Measurements from ENCODE around the gene DHRS1.

The DHRS1 gene

DNA sequence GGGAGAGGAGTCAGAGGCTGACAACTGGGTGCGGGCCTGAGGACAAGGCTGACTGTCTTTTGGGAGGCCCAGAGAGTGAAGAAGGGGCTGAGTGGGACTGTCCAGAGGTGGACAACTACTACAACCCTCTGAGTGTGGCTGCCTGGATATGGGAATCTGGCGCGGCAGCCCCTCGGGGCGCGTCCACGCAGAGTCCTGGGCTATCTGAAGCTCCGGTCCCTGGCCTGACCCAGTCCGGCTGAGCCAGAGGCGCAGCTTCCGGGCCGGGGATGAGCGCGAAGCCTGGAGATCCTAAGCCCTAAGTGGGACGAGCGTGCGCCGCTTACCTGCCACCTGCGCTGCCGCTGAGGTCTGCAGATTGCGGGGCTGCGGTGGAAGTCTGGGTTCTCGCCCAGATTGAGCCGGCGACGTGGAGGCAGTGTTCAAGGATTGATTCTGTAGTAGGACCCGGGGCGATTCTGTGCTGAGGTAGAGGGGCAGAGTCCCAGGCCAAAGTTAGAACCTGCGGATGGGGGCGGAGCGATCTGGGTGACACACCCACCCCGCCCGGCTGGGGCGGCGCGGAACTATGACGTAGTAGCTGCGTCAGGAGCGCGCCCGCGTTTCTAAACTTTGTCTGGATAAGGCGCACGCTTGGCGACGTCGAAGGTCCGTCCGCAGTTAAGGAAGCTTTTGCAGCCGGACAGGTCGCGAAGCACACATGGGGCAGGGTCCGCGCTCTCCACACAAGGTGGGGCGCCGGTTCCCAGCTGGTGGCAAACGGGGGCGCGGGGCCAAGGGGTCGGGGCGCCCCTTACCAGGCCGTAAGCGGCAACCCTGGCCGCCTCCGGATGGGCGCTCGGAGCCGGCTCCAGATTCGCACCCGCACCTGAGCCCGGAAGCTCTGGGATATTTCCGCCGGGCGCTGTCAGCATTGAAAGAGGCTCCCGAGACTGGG is at the start of gene DHRS1, which contains the start of gene NOP9:
TSS of gene DHRS1 (minus strand) at position 526 of the 937 bp plus-strand sequence. CDS start 674 bp downstream, outside the sequence.
TSS of gene NOP9 (plus strand) at position 596 of the 937 bp plus-strand sequence. CDS start at position 701, 105 bp downstream.
- DNase-seq (ENCODE audit: low read depth) = peak; percentile 92

DNA sequence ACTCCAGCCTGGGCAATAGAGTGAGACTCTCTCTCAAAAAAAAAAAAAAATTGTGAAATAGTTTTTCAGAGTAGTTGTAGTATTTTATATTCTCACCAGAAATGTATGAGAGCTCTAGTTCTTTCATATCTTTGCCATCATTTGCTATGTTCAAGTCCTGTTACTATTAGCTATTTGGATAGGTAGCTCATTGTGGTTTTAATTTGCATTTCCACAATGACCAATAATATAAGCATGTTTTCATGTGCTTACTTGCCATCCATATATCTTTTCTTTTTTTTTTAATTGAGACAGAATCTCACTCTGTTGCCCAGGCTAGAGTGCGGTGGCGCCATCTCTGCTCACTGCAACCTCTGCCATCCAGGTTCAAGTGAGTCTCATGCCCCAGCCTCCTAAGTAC is 48.6 kb upstream of the DHRS1 start:
- no peak for DNase-seq (ENCODE audit: low read depth)

DNA sequence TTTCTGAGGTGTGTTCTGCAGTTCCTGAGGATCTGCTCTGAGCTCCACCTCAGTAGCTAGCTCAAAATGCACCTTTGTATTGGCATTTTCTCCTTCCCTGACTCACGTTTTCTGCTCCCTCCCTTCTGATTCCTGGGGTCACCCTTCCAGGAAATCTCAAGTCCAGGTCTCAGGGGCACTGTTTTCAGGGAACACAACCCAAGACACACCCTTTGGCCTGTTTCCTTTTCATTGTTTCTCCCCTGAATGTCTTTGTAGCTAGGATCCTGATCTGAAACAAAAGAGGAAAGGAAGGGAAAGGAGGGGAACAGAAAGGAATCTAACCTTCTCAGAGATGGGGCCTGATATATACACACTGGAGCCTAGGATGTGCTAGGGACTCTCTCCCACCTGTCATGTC is 47.6 kb upstream of the DHRS1 start:
- DNase-seq (ENCODE audit: low read depth) = no peak

DNA sequence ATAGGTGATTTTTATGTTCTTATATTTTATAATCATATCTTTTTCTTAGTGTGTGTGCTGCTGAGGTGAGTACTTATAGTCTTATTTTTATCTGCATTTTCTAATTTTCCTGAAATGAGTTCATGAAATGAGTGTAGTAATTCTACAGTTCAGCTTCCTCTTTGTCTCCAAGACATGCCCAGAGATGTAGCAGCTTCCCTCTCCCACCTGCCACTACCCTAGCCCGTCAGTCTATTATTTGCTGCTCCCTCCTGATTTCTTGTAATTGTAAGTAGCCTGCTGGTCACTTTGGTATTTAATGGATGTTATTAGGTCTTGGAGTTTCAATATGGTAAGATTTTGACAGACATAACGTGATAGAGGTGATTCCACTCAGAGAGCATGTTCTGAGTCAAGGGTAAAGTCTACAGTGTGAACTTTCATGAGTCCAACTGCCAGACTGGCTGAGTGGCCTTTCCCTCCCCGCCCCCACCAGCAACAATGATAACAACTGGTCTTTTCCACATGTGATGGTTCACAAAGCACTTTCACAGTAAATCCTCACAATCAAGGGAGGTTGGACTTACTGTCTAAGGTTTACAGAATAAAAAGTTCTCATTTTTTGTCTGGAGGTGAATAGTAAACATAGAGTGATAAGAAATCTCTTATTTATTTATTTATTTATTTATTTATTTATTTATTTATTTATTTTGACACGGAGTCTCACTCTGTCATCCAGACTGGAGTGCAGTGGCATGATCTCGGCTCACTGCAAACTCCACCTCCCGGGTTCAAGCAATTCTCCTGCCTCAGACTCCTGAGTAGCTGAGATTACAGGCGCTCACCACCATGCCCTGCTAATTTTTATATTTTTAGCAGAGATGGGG is 44.4 kb upstream of the DHRS1 start:
- no peak for DNase-seq (ENCODE audit: low read depth)

DNA sequence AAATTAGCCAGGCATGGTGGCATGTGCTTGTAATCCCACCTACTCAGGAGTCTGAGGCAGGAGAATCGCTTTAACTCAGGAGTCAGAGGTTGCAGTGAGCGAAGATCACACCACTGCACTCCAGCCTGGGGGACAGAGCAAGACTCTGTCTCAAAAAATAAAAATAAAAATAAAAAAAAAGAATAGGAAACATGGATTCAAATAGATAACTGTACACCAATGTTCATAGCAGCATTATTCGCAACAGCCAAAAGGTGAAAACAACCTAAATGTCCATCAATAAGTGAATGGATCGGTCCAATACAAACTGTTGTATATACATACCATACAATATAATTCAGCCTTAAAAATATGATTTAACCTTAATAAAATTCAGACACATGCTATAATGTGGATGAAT is 43.3 kb upstream of the DHRS1 start:
- DNase-seq (ENCODE audit: low read depth) = no peak

DNA sequence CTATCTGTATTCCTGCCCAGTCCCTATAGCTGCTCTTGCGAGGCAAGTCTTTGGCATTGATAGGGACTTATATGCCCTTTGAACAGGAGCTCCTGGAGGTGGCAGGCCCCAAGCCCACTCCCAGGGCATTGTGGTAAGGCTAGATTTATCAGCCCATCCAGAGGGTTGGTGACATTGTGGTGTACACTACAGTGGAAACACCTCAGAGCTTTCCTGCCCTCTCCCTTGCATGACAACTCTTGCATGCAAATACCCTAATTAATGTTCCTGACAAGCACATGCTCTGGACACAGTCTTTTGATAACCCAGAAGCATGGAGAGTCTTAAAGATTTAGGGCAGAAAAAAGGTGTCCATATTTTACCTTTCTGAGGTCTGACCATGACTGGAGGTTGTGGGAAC is 41.0 kb upstream of the DHRS1 start:
- no peak for DNase-seq (ENCODE audit: low read depth)

DNA sequence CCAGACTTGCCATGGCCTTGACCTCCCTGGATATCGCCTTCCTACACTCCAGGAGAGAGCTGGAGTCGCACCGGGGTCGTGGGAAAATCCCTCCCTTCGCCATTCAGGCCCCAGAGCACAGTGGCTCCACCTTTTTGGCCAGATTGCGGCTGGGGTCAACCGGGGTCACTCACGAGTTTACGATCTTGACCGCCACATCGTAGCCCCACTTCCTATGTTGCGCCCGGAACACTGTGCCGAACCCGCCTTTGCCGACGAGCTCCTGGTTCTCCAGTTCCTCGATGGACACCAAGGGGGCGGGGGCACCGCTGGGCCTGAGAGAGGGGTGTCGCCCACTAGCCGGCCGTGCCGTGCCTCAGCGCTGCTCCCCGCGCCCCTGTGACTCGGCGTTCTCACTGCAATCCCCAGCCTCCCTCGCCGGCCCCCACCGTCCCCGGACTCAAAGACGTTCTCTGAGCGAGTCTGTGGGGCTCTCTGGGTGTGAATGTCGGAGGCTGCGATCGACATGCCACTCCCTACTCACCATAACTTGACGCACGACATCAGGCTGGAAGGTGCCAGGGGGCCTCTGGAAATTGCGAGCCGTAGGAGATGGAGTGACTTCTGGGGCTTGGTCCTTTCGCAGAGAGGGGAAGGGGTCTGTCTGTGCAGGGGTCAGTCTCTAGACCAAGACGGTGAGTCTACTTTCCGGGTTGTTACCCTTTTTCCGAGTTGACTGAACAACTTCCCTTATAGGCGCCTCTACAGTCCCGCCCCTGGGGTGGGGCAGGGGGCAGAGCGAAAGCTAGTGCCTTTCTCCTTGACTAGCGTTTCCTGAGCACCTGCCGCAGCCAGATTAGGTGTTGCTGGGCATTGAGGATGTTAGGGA is 39.9 kb upstream of the DHRS1 start, which contains the start of gene RIPK3:
TSS of gene RIPK3 (minus strand) at position 708 of the 868 bp plus-strand sequence. CDS start at position 543, 165 bp downstream.
- DNase-seq (ENCODE audit: low read depth) = no peak

DNA sequence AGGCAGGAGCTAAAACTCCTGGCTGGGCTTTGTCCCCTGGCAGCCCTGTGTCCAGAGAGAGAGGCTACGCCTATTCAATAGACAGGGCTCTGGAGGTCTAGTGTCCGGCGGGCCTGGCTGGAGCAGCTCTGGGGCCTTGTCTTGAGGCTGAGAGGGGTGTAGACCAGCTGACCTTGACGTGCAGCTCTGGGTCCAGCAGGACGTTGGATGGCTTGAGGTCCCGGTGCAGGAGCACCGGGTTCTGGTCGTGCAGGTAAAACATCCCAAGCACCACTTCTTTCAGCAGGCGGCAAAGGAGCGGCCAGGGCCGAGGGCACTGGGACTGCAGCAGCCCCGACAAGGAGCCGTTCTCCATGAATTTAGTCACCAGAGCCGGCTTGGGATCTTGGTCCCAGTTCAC is 39.3 kb upstream of the DHRS1 start:
- DNase-seq (ENCODE audit: low read depth) = no peak

DNA sequence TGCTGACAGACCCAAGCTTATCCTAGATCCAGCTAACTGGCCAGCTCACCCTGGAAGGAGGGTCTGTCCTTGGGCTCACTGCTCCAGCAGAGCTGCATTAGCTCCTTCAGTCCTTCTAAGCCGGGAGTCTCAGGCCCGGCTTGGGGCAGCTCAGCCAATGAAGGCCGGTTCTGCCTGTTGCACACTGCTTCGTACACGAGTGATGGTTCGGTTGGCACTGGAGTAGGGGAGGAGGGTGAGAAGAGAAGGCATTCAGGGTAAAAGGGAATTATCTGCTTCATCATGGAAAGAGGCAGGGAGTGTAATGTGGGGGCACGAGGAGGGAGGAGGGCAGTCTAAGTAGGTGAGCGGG is 38.2 kb upstream of the DHRS1 start:
- DNase-seq (ENCODE audit: low read depth) = no peak

DNA sequence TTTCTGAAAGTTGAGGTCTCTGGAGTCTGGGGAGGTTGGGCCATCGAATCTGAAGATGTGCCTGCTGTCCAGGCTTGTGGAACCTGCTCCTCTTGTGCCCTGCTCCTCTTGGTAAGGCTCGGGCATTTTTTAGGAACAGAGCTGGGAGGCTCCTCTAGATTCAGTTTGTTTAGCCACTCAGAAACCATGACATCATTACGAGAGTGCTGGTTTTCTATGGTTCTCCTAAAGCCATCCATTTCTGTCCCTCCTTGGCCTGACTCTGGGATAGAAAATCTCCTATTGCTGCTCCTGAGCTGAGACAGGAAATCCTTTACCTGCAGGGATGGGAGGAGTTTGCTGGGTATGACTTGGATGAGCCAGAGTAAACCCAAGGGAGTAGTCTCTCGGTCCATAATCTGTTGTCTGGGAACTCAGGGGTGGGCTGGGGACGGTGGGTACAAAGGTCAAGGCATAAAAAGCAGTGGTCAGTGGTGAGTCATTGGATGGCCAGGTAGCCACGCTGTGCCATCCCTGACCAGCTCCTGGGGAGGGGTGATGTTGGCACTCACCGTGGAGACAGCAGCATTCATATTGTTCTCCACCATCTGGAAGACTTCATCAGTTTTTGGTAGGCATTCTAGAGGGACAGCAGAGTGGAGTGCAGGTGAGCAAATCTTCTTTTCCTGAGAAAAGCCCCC is 37.7 kb upstream of the DHRS1 start:
- no peak for DNase-seq (ENCODE audit: low read depth)

DNA sequence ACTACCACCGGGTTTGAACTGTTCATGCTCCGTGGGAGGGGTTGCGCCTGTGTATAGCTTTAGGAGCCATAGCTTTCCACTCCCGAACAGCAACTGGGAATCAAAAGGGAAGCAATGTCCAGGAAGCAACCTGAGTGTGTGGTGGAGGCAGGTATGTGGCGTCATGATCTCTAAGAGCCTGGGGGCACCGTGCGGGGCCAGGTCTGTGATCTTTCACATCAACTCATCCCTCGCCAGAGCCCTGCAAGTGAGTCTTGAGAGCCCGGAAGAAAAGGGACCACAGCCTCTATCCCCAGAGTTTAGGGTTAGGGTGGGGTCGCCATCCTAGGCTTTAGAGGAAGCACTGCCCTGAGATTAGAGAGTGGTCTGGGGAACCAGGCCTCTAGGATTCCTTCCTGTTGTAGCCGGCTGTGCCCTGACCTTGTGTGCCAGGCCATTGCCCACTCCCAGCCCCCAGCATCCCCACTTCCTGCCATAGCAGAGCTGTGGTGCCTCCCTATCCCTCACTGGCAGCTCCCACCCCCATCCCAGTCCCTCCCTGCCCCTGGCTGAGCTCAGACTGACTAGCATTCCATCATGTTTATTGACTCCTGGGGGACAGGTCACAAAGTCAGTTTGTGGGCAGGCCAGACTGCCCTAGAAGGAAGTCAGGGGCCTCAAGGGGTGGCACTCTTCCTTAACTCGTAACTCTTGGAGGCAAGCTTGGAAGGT is 36.0 kb upstream of the DHRS1 start:
- DNase-seq (ENCODE audit: low read depth) = no peak

DNA sequence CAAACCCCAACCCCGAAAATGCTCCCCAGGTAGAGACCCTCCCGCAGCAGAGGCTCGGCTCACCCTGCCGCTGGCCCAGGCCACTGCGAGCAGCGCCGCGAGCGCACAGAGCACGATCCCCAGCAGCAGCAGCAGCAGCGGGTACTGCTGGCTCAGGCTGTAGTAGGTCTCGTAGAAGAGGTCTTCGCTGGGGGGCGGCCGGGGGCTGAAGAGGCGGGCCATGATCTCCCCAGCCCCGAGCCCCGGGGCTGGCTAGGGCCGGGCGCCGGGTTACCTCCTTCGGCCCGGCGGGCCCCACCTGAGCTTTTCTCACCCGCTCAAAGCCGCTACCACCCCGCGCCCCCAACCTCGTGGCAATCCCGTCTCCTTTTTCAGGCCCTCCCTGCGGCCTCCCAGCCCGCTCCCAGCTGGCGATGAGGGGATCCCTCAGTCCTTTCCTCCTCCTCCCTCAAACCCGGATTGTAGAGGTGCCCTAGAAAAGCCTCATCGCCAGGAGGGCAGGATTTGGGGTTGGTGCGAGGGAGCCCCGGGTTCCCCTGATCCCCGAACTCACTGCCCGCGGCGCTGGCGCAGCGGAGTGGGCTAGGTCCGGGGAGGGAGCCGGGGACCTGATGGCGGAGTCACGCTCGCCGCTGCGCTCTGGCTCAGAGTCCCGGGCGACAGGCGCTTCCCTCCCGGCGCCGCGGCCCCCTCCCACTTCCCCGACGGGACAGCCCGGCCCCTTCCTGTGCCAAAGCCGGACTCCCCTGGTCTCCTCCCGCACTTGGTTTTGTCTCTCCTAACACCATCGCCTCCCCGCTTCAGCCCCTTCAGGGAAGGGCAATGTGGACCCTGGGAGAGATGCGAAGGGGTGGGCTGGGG is 35.1 kb upstream of the DHRS1 start, which contains the start of gene ADCY4:
TSS of gene ADCY4 (minus strand) at position 641 of the 861 bp plus-strand sequence. CDS start at position 222, 419 bp downstream.
- DNase-seq (ENCODE audit: low read depth) = no peak

DNA sequence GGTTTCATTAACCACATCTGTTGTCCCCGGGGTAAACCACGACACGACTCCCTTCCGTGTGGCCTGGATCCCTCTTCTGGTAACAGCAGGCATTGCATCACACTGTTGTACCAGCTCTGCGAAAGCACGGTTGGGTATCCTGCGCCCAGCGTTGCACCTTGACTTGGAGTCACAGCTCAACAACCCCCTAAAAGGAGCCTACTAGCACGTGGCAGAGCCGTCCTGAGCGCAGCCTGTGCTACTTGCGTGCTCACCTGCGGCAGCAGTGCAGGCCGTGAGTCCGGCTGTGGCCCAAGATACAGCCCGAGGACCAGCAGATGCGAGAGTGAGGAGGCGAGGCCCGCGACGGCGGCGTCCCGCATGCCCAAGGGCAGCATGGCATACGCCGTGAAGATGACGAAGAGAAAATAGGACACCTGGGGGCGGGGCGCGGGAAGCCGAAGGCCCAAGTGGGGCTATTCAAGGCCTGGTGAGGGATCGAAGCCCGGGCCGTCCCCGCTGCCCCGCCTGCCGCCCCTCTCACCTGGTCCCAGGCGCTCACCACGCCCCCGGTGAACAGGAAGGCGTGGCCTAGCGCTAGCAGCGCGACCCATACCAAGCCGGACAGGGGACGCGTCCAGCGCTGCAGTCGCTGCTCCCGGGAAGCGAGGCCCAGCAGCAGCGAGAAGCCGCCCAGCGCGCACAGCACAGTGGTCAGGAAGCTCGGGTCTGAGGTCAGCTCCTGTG is 32.9 kb upstream of the DHRS1 start:
- DNase-seq (ENCODE audit: low read depth) = peak; percentile 67

DNA sequence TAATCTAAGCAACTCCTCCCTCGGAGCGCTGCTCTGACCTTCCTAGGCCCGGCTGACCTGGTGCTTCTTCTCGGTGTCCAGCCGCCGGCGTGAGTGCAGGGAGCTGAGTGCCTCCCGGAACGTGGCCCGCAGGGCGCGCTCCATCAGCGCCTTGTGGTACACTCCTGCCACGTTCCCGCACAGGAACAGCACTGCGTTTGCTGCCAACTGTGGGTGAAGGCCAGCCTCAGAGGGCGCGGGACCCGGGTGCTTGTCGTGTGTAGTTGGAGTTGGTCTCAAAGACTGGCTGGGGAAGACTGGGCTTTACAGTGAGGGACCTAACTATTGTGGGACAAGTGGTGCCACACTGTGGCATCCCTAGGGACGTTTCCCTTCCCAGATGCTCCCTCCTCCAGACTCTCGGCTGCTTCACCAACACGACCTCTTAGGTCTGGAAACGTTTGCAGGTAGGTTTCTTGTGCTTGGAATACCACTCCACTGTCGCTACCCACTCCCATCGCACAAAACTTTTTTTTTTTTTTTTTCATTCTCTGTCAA is 32.2 kb upstream of the DHRS1 start:
- no peak for DNase-seq (ENCODE audit: low read depth)

DNA sequence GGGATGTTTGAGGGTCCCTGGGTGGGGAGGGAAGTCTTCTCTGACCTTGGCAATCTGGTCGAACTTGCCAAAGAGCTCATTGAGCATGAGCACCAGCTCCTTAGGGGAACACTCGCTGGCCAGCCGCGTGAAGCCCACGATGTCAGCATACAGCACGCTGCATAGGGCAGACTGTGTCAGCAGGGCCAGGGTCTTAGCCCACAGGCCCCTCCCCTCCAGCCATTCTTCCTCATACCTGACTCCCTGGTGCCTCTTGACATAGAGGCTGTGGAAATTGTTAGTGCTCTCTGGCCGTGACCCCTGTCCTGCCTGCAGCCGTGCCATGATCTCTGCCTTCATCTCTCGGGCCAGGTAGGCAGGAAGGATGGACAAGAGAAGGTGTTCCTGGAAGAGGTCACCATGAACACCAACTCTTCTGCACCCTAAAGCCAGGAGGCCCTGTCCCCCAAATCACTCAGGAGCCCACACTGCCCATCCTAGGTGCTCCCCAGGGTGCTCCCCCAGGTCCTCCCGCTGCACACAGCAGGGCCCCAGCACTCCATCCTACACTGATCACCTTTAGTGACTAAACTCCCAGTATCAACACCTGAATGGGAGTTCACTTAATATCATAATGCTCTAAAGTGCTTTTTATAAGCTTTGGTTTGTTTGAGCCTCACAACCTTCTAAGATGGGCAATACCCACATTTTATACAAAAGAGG is 31.5 kb upstream of the DHRS1 start:
- no peak for DNase-seq (ENCODE audit: low read depth)

DNA sequence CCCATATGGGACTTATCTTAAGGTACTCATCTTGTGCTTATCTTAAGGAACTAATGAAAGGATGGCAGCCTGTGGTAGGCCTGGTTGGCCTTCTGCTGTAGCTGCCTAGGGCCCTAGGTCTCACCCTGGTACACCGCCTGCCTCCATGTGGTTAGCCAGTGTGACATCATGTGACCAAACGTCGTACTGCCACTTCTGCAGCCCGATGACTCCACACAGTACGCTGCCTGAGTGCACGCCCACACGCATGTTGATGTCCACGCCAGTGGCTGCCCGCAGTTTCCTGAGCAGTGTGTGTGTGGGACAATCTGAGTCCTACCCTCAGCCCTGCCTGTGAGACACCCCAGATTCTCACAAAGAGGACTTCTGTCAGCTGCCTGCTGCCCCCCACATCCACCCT is 30.2 kb upstream of the DHRS1 start:
- DNase-seq (ENCODE audit: low read depth) = no peak

DNA sequence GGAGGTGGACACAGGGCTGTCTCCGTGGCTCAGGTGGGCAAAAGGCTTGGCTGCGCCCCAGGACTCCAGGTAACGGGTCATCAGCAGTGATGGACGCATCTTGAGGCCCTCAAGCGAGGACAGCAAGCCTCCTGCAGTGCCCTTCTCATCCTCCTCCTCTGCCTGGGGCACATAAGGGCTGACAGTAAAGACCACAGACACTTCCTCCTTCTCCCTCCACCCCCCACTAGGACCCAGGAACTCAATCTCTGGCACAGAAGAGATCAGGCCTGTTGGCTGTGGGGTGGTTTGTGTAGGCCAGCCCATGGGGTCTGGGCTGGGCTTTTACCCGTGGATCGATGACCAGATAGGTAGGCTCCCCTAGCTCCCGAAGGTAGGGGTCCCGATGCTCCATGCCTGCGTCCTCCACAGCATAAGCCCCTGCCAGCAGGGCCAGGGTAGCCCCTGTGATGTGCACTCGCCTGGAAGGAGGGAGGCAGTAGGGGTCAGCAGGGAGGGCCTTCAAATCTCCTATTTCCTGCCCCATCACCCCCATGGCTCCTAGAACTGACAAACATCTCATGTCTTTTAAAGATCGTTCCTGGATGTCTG is 29.6 kb upstream of the DHRS1 start:
- no peak for DNase-seq (ENCODE audit: low read depth)
